Activated effector memory CD4-positive, alpha-beta T cell treated with anti-CD3 and anti-CD28 coated beads, Interleukin-2, amount 50 U/mL, for 16 hours (primary cell): ENCODE results near the gene TMEM222.
"Not testable (repeated sequence)": the region's sequence is repeated elsewhere in the genome, so short reads cannot be mapped to it uniquely, and the experiment has no call there.

ENCODE experiments used
- DNase-seq: peaks from one replicate; pipeline ENCODE4 v3.0.0-alpha.2; 2020

The TMEM222 gene

GRCh38 chr1:27321813-27322568, at the start of gene TMEM222:
Gene TMEM222, plus strand, starts transcription at chr1:27322163. Its CDS starts 35 bp downstream, at chr1:27322198.
- DNase-seq: peak; percentile 99

- DNase-seq: no peak
These were observed 47.8 kb upstream of the TMEM222 start for GRCh38 chr1:27274204-27274603.

- no peak for DNase-seq
These were observed 46.3 kb upstream of the TMEM222 start for GRCh38 chr1:27275696-27276095.

- peak; percentile 93 for DNase-seq
These were observed 37.3 kb upstream of the TMEM222 start for GRCh38 chr1:27284425-27285273.

GRCh38 chr1:27285274-27285660, 36.7 kb upstream of the TMEM222 start:
- DNase-seq: no peak

- not testable (repeated sequence) for DNase-seq
These were observed 36.1 kb upstream of the TMEM222 start for GRCh38 chr1:27285821-27286220.

- DNase-seq: not testable (repeated sequence)
These were observed 32.8 kb upstream of the TMEM222 start for GRCh38 chr1:27289125-27289524.

GRCh38 chr1:27290581-27290980, 31.4 kb upstream of the TMEM222 start:
- no peak for DNase-seq

GRCh38 chr1:27292106-27292505, 29.9 kb upstream of the TMEM222 start:
- no peak for DNase-seq

- DNase-seq: no peak
These were observed 28.0 kb upstream of the TMEM222 start for GRCh38 chr1:27293915-27294314.

- DNase-seq: peak; percentile 90
These were observed 25.1 kb upstream of the TMEM222 start for GRCh38 chr1:27296773-27297291.

- DNase-seq: no peak
These were observed 24.1 kb upstream of the TMEM222 start for GRCh38 chr1:27297903-27298302.

GRCh38 chr1:27298632-27299384, 23.2 kb upstream of the TMEM222 start:
- no peak for DNase-seq

GRCh38 chr1:27299385-27300271, 22.3 kb upstream of the TMEM222 start:
- DNase-seq: peak; percentile 61

- DNase-seq: peak; percentile 91
These were observed 21.5 kb upstream of the TMEM222 start for GRCh38 chr1:27300341-27301051.

GRCh38 chr1:27301052-27301422, 20.9 kb upstream of the TMEM222 start:
- no peak for DNase-seq

- DNase-seq: peak; percentile 52
These were observed 20.3 kb upstream of the TMEM222 start for GRCh38 chr1:27301582-27302199.

GRCh38 chr1:27302612-27303011, 19.4 kb upstream of the TMEM222 start:
- DNase-seq: no peak

- no peak for DNase-seq
These were observed 18.5 kb upstream of the TMEM222 start for GRCh38 chr1:27303509-27303908.

- no peak for DNase-seq
These were observed 15.9 kb upstream of the TMEM222 start for GRCh38 chr1:27306071-27306470.
